GM12892 (cell line): ENCODE results near the gene PTGR2.

Experiments used
- POLR2AphosphoS5 ChIP-seq: IDR thresholded peaks from 2 replicates; pipeline ENCODE4 v1.6.1; 2011; ENCODE audit warnings: low read depth, low read length, control low read depth
- TAF1 ChIP-seq: IDR thresholded peaks from 2 replicates; pipeline ENCODE4 v1.6.1; 2011; ENCODE audit warnings: low read depth, mild to moderate bottlenecking, control low read depth, low read length, borderline replicate concordance

GRCh38 chr14:73924337-73924736 is 72.7 kb downstream of the PTGR2 start:
- no peak for TF ChIP-seq POLR2AphosphoS5
- TF ChIP-seq TAF1, result no peak
